OCI-LY1 (cell line): ENCODE results near the gene RLN3.
"Not testable (repeated sequence)": the region's sequence is repeated elsewhere in the genome, so short reads cannot be mapped to it uniquely, and the experiment has no call there.

Experiments used
- H2AFZ ChIP-seq: fragments of 200-600 bp; sonication (generic), shearing (Covaris generic); 2 replicates; pipeline ENCODE4 v1.6.0; 2014; ENCODE audit warnings: antibody characterized with exemption, mild to moderate bottlenecking, low read length
- H3F3A ChIP-seq: fragments of 200-600 bp; sonication (generic), shearing (Covaris generic); 2 replicates; pipeline ENCODE4 v1.6.0; 2014; ENCODE audit warnings: mild to moderate bottlenecking, antibody characterized with exemption, low read length, moderate library complexity; ENCODE audit not compliant: insufficient read depth
- H3K27ac ChIP-seq: fragments of 200-600 bp; sonication (generic); 2 replicates; pipeline ENCODE4 v1.5.1; 2014; ENCODE audit warnings: low read length, mixed run types, mild to moderate bottlenecking, low read depth; ENCODE audit not compliant: poor library complexity, severe bottlenecking
- H3K27me3 ChIP-seq: fragments of 200-600 bp; sonication (generic); 2 replicates; pipeline ENCODE4 v1.6.0; 2014; ENCODE audit warnings: antibody characterized with exemption, mild to moderate bottlenecking, low read length, moderate library complexity; ENCODE audit not compliant: insufficient read depth
- H3K36me3 ChIP-seq: fragments of 200-600 bp; sonication (generic); 2 replicates; pipeline ENCODE4 v1.6.1; 2014; ENCODE audit warnings: mild to moderate bottlenecking, antibody characterized with exemption, low read length, moderate library complexity, mixed read lengths; ENCODE audit not compliant: insufficient read depth
- H3K4me1 ChIP-seq: fragments of 200-600 bp; sonication (generic); 2 replicates; pipeline ENCODE4 v1.5.1; 2014; ENCODE audit warnings: mild to moderate bottlenecking, low read length, moderate library complexity; ENCODE audit not compliant: insufficient read depth, severe bottlenecking
- H3K4me2 ChIP-seq: fragments of 200-600 bp; sonication (generic), shearing (Covaris generic); 2 replicates; pipeline ENCODE4 v1.6.1; 2014; ENCODE audit warnings: low read length
- H3K4me3 ChIP-seq: fragments of 200-600 bp; sonication (generic); 2 replicates; pipeline ENCODE4 v1.5.1; 2014; ENCODE audit warnings: low read length, low read depth, mild to moderate bottlenecking, mixed read lengths; ENCODE audit not compliant: poor library complexity, severe bottlenecking
- H3K79me2 ChIP-seq: fragments of 200-600 bp; shearing (Covaris generic); 2 replicates; pipeline ENCODE4 v1.6.1; 2016; ENCODE audit warnings: mixed run types, low read length, mixed read lengths; ENCODE audit not compliant: insufficient read depth
- H3K9ac ChIP-seq: fragments of 200-600 bp; sonication (generic), shearing (Covaris generic); 2 replicates; pipeline ENCODE4 v1.6.1; 2014; ENCODE audit warnings: mild to moderate bottlenecking, low read length, mixed read lengths
- H3K9me2 ChIP-seq: fragments of 200-600 bp; sonication (generic), shearing (Covaris generic); 2 replicates; pipeline ENCODE4 v1.6.1; 2014; ENCODE audit warnings: low read depth, mild to moderate bottlenecking, low read length, mixed read lengths
- H3K9me3 ChIP-seq: fragments of 200-600 bp; shearing (Covaris generic); 2 replicates; pipeline ENCODE4 v1.6.1; 2014; ENCODE audit warnings: low read length, mixed read lengths
- H4K20me1 ChIP-seq: fragments of 200-600 bp; sonication (generic), shearing (Covaris generic); 2 replicates; pipeline ENCODE4 v1.6.0; 2016; ENCODE audit warnings: mild to moderate bottlenecking, low read length; ENCODE audit not compliant: insufficient read depth
- EZH2 ChIP-seq: fragments of 200-600 bp; sonication (generic), shearing (Covaris generic); IDR thresholded peaks from 2 replicates; pipeline ENCODE4 v1.8.0; 2017; ENCODE audit warnings: borderline replicate concordance, mixed run types, mild to moderate bottlenecking, antibody characterized with exemption, low read length, moderate library complexity, mixed read lengths
- TF ChIP-seq, protein P1 (sequence below): fragments of 200-600 bp; sonication (generic), shearing (Covaris generic); IDR thresholded peaks from 2 replicates; pipeline ENCODE4 v1.5.1; 2017; ENCODE audit warnings: mild to moderate bottlenecking, antibody characterized with exemption, low read length, moderate library complexity, mixed read lengths

Gene RLN3

GRCh38 chr19:14021474-14021873, 6.5 kb upstream of the RLN3 start:
- Histone ChIP-seq H3K27ac (no peak overlapping the region), H3K9me3 (no peaks in the 10 kb centered on the region), H3K27me3 (no peaks in the 10 kb centered on the region), H3K79me2 (no peaks in the 10 kb centered on the region), H3F3A (no peaks in the 10 kb centered on the region), H4K20me1 (no peaks in the 10 kb centered on the region), H3K36me3 (no peaks in the 10 kb centered on the region), H3K4me1 (peaks cover 13% of the 10 kb centered on the region), H2AFZ (no peak overlapping the region), H3K9ac (no peak overlapping the region), H3K4me2 (no peak overlapping the region), H3K9me2 (no peaks in the 10 kb centered on the region), H3K4me3 (no peak overlapping the region)
- TF ChIP-seq, protein P1, sequence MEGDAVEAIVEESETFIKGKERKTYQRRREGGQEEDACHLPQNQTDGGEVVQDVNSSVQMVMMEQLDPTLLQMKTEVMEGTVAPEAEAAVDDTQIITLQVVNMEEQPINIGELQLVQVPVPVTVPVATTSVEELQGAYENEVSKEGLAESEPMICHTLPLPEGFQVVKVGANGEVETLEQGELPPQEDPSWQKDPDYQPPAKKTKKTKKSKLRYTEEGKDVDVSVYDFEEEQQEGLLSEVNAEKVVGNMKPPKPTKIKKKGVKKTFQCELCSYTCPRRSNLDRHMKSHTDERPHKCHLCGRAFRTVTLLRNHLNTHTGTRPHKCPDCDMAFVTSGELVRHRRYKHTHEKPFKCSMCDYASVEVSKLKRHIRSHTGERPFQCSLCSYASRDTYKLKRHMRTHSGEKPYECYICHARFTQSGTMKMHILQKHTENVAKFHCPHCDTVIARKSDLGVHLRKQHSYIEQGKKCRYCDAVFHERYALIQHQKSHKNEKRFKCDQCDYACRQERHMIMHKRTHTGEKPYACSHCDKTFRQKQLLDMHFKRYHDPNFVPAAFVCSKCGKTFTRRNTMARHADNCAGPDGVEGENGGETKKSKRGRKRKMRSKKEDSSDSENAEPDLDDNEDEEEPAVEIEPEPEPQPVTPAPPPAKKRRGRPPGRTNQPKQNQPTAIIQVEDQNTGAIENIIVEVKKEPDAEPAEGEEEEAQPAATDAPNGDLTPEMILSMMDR = no peak
- TF ChIP-seq EZH2 = no peak

- no peak for TF ChIP-seq EZH2
- TF ChIP-seq, protein P1 = no peak
- Histone ChIP-seq H2AFZ (no peak overlapping the region), H3K9me2 (no peaks in the 10 kb centered on the region), H3K27me3 (no peaks in the 10 kb centered on the region), H3K4me1 (peaks cover 13% of the 10 kb centered on the region), H3K4me3 (no peak overlapping the region), H3K27ac (no peak overlapping the region), H4K20me1 (no peaks in the 10 kb centered on the region), H3F3A (no peaks in the 10 kb centered on the region), H3K36me3 (no peaks in the 10 kb centered on the region), H3K9me3 (no peaks in the 10 kb centered on the region), H3K9ac (no peak overlapping the region), H3K79me2 (no peaks in the 10 kb centered on the region), H3K4me2 (no peak overlapping the region)
Measured at GRCh38 chr19:14022469-14022868, 5.5 kb upstream of the RLN3 start.

GRCh38 chr19:14023404-14024235, 4.3 kb upstream of the RLN3 start:
- TF ChIP-seq, protein P1 = peak; percentile 32; the same call in 1 of the 2 replicates
- TF ChIP-seq EZH2 = no peak
- Histone ChIP-seq H4K20me1 (no peaks in the 10 kb centered on the region), H3K4me2 (no peak overlapping the region)

GRCh38 chr19:14026652-14027192, 1.2 kb upstream of the RLN3 start:
- H2AFZ ChIP-seq, H3K4me1 ChIP-seq, H3K4me2 ChIP-seq, H3K9ac ChIP-seq, H3K36me3 ChIP-seq, H4K20me1 ChIP-seq, H3K79me2 ChIP-seq, H3K9me2 ChIP-seq, H3K27ac ChIP-seq, H3F3A ChIP-seq, H3K27me3 ChIP-seq, H3K4me3 ChIP-seq, H3K9me3 ChIP-seq: not testable (repeated sequence)

More at GRCh38 chr19:14023404-14024235, 4.3 kb upstream of the RLN3 start:
- Histone ChIP-seq H3K9me3 (no peaks in the 10 kb centered on the region), H3K4me1 (peaks cover 7% of the 10 kb centered on the region), H3K27ac (no peak overlapping the region), H3K79me2 (no peaks in the 10 kb centered on the region), H3F3A (no peaks in the 10 kb centered on the region), H3K9me2 (no peaks in the 10 kb centered on the region), H3K9ac (no peak overlapping the region), H2AFZ (no peak overlapping the region), H3K4me3 (no peak overlapping the region), H3K27me3 (no peaks in the 10 kb centered on the region), H3K36me3 (no peaks in the 10 kb centered on the region)
